K562 (cell line): Measurements from ENCODE around the gene ZER1. TPM values are rescaled to one million over a fixed set of nuclear protein-coding genes. Genes with fewer than 3 reads are reported as not detected.

Experiments
- BACH1 ChIP-seq: fragments of 200-800 bp; sonication (Bioruptor generic); IDR thresholded peaks from 2 replicates; pipeline ENCODE4 v1.6.1; 2016; ENCODE audit warnings: missing genetic modification characterization, missing compliant biosample characterization
- CREBBP ChIP-seq: IDR thresholded peaks from one replicate; pipeline ENCODE4 v1.6.1; 2012; ENCODE audit warnings: low read depth, mild to moderate bottlenecking, control low read depth, inconsistent platforms, low read length
- CSDE1 ChIP-seq, 2 experiments: fragments of 450-650 bp; IDR thresholded peaks; 2 replicates each; pipeline ENCODE4 v1.6.1; 2016; ENCODE audit warnings: mild to moderate bottlenecking in 1 of 2
- GABPA ChIP-seq: fragments of 200-800 bp; sonication (Bioruptor generic); conservative IDR thresholded peaks from 2 replicates; pipeline ENCODE4 v1.6.1; 2016; ENCODE audit warnings: low read depth, missing genetic modification characterization, missing compliant biosample characterization
- GATAD2B ChIP-seq: fragments of 450-650 bp; IDR thresholded peaks from 2 replicates; pipeline ENCODE4 v1.6.1; 2017; ENCODE audit warnings: mild to moderate bottlenecking, borderline replicate concordance
- ILF3 ChIP-seq: fragments of 450-650 bp; IDR thresholded peaks from 2 replicates; pipeline ENCODE4 v1.6.1; 2018; ENCODE audit warnings: antibody characterized with exemption, mild to moderate bottlenecking, moderate library complexity, borderline replicate concordance
- KAT2B ChIP-seq: IDR thresholded peaks from one replicate; pipeline ENCODE4 v1.6.1; 2012; ENCODE audit warnings: low read depth, mild to moderate bottlenecking, control low read depth, inconsistent platforms, low read length, moderate library complexity
- MEF2D ChIP-seq: conservative IDR thresholded peaks from 2 replicates; pipeline ENCODE4 v1.6.1; 2016; ENCODE audit warnings: low read depth, missing genetic modification characterization, missing compliant biosample characterization
- MTA3 ChIP-seq: fragments of 450-650 bp; formaldehyde crosslinking; IDR thresholded peaks from 2 replicates; pipeline ENCODE4 v1.6.1; 2017; ENCODE audit warnings: mild to moderate bottlenecking, borderline replicate concordance
- PATZ1 ChIP-seq: fragments of 250-450 bp; sonication (Bioruptor Pico); IDR thresholded peaks from 2 replicates; pipeline ENCODE4 v1.5.0; 2020; ENCODE audit warnings: mild to moderate bottlenecking, borderline replicate concordance
- RBM14 ChIP-seq: fragments of 200-400 bp; formaldehyde crosslinking; IDR thresholded peaks from 2 replicates; pipeline ENCODE4 v1.6.1; 2018; ENCODE audit warnings: low read depth, mild to moderate bottlenecking, low read length, moderate library complexity, borderline replicate concordance; ENCODE audit not compliant: insufficient read depth
- TBL1XR1 ChIP-seq, 2 experiments: IDR thresholded peaks; 2 replicates each; pipeline ENCODE4 v1.6.1; 2012; ENCODE audit warnings: improper control_type of control experiment in 2 of 2, low read length in 2 of 2, mild to moderate bottlenecking in 1 of 2
- TCF7 ChIP-seq: sonication (generic); IDR thresholded peaks from 2 replicates; pipeline ENCODE4 v1.6.1; 2016; ENCODE audit warnings: antibody characterized with exemption, borderline replicate concordance
- THAP12 ChIP-seq: fragments of 250-450 bp; sonication (Bioruptor Pico); IDR thresholded peaks from 2 replicates; pipeline ENCODE4 v1.9.0; 2021; ENCODE audit warnings: mild to moderate bottlenecking, inconsistent platforms
- ZNF444 ChIP-seq: fragments of 250-450 bp; sonication (Bioruptor Pico); IDR thresholded peaks from 2 replicates; pipeline ENCODE4 v1.4.0; 2020; ENCODE audit warnings: mild to moderate bottlenecking, moderate library complexity
- ZNF445 ChIP-seq: fragments of 250-450 bp; sonication (Bioruptor Pico); IDR thresholded peaks from 2 replicates; pipeline ENCODE4 v1.4.0; 2020; ENCODE audit warnings: low read depth, mild to moderate bottlenecking, moderate library complexity
- polyA plus RNA-seq, 8 experiments: library from polyadenylated mRNA; depleted of rRNA in 4 of 8; stranded (reverse) in 5 of 8; unstranded in 3 of 8; fragments of >200 nt; fragmentation: Nextera tagmentation in 2 of 8; fragmentation: Illumina TruSeq in 1 of 8; extraction: Ambion mirVana in 2 of 8; extraction: Trizol in 1 of 8; gene quantifications; 2 replicates each; pipeline versions ENCODE4 v1.2.1 to v1.2.3, GENCODE V29; 2011 to 2014; ENCODE audit warnings: inconsistent platforms in 1 of 8, missing spikeins in 1 of 8
- total RNA-seq, 7 experiments: library from RNA; depleted of rRNA in 6 of 7; stranded (reverse); fragments of >200 nt in 6 of 7; fragmentation: Illumina TruSeq in 2 of 7; extraction: Trizol in 2 of 7; gene quantifications; 2 replicates each; pipeline versions ENCODE4 v1.2.1 to v1.2.3, GENCODE V29; 2011 to 2021; ENCODE audit warnings: low replicate concordance in 1 of 7
- TF ChIP-seq, protein P1 (sequence below): sonication (generic); formaldehyde crosslinking; IDR thresholded peaks from 2 replicates; pipeline ENCODE4 v1.8.0; 2022; ENCODE audit warnings: missing genetic modification reagents, mild to moderate bottlenecking, moderate library complexity, borderline replicate concordance
- TF ChIP-seq, protein P2 (sequence below): fragments of 450-650 bp; IDR thresholded peaks from 2 replicates; pipeline ENCODE4 v1.6.1; 2017; ENCODE audit warnings: antibody characterized with exemption, mild to moderate bottlenecking

ZER1 gene
- total and polyA plus RNA-seq, 9 of the 15 experiments (the other 6 are each of a cell fraction or from before 2014, with no cell fraction given) = 0.07 to 10.7 (median 6.2) TPM

GRCh38 chr9:128702445-128702948 is 69.2 kb downstream of the ZER1 start, which contains the start of gene PKN3 (continued):
- TF ChIP-seq PATZ1 = no peak
- no peak for TF ChIP-seq TCF7
- TF ChIP-seq MTA3 = peak; percentile 86
- no peak for TF ChIP-seq RBM14
- no peak for TF ChIP-seq CSDE1 (IDR thresholded peaks at IDR 0.05)
- TF ChIP-seq THAP12 (CRISPR knock-in tag) = peak; percentile 57; the same call in 1 of the 2 replicates
- peak; percentile 40; the same call in 1 of the 2 replicates for TF ChIP-seq GABPA (tag)
- TF ChIP-seq ILF3 = peak; percentile 90; the same call in 1 of the 2 replicates
- TF ChIP-seq, protein P1, sequence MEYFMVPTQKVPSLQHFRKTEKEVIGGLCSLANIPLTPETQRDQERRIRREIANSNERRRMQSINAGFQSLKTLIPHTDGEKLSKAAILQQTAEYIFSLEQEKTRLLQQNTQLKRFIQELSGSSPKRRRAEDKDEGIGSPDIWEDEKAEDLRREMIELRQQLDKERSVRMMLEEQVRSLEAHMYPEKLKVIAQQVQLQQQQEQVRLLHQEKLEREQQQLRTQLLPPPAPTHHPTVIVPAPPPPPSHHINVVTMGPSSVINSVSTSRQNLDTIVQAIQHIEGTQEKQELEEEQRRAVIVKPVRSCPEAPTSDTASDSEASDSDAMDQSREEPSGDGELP (CRISPR knock-in tag) = peak; percentile 82; the same call in 1 of the 2 replicates
- TF ChIP-seq, protein P2, sequence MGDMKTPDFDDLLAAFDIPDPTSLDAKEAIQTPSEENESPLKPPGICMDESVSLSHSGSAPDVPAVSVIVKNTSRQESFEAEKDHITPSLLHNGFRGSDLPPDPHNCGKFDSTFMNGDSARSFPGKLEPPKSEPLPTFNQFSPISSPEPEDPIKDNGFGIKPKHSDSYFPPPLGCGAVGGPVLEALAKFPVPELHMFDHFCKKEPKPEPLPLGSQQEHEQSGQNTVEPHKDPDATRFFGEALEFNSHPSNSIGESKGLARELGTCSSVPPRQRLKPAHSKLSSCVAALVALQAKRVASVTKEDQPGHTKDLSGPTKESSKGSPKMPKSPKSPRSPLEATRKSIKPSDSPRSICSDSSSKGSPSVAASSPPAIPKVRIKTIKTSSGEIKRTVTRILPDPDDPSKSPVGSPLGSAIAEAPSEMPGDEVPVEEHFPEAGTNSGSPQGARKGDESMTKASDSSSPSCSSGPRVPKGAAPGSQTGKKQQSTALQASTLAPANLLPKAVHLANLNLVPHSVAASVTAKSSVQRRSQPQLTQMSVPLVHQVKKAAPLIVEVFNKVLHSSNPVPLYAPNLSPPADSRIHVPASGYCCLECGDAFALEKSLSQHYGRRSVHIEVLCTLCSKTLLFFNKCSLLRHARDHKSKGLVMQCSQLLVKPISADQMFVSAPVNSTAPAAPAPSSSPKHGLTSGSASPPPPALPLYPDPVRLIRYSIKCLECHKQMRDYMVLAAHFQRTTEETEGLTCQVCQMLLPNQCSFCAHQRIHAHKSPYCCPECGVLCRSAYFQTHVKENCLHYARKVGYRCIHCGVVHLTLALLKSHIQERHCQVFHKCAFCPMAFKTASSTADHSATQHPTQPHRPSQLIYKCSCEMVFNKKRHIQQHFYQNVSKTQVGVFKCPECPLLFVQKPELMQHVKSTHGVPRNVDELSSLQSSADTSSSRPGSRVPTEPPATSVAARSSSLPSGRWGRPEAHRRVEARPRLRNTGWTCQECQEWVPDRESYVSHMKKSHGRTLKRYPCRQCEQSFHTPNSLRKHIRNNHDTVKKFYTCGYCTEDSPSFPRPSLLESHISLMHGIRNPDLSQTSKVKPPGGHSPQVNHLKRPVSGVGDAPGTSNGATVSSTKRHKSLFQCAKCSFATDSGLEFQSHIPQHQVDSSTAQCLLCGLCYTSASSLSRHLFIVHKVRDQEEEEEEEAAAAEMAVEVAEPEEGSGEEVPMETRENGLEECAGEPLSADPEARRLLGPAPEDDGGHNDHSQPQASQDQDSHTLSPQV = peak; percentile 78
- TF ChIP-seq BACH1 = no peak
- TF ChIP-seq CREBBP = no peak
- no peak for TF ChIP-seq MEF2D (tag)
- TF ChIP-seq ZNF444 (CRISPR knock-in tag) = no peak
- TF ChIP-seq KAT2B = peak; percentile 20
- peak; percentile 92; the same call in 1 of the 2 replicates for TF ChIP-seq GATAD2B
- TF ChIP-seq TBL1XR1 (IDR thresholded peaks at IDR 0.05; ENCODE audit: low read length in 2 of 2) = no peak
- no peak for TF ChIP-seq ZNF445
